Middle frontal gyrus (tissue), 1 donor: ENCODE measurements around the gene ITGB8.

Source experiments
- DNase-seq: peaks from one replicate; pipeline ENCODE4 v3.0.0-alpha.2; 2015; ENCODE audit warnings: low spot score; ENCODE audit errors: extremely low spot score

Gene ITGB8

GRCh38 chr7:20464891-20465290, 134.2 kb downstream of the ITGB8 start:
- DNase-seq = no peak
